SK-N-MC (cell line): ENCODE results near the gene SLC25A1.

ENCODE experiments used
- DNase-seq: peaks from one replicate; pipeline ENCODE4 v3.0.0-alpha.2; 2011; ENCODE audit warnings: low read depth, low spot score
- H3K27ac ChIP-seq: fragments of 200-600 bp; sonication (generic); 2 replicates; pipeline ENCODE4 v1.5.1; 2016; ENCODE audit warnings: mixed run types
- H3K36me3 ChIP-seq: fragments of 200-600 bp; sonication (generic); 2 replicates; pipeline ENCODE4 v1.6.1; 2017; ENCODE audit warnings: antibody characterized with exemption, low read length, mixed read lengths; ENCODE audit not compliant: insufficient read depth
- H3K4me3 ChIP-seq: fragments of 200-600 bp; sonication (generic); 2 replicates; pipeline ENCODE4 v1.5.1; 2016
- H3K9ac ChIP-seq: fragments of 200-600 bp; sonication (generic); 2 replicates; pipeline ENCODE4 v1.8.0; 2017; ENCODE audit warnings: mixed run types, mixed read lengths; ENCODE audit not compliant: insufficient read length
- H3K9me3 ChIP-seq: fragments of 200-600 bp; sonication (generic); 2 replicates; pipeline ENCODE4 v1.6.1; 2017; ENCODE audit warnings: low read depth, mild to moderate bottlenecking, antibody characterized with exemption, low read length, moderate library complexity, mixed read lengths
- EZH2 ChIP-seq: fragments of 200-600 bp; sonication (generic); IDR thresholded peaks from one replicate; pipeline ENCODE4 v1.6.1; 2017; ENCODE audit warnings: antibody characterized with exemption
- FOXP2 ChIP-seq: optimal IDR thresholded peaks from 2 replicates; pipeline ENCODE3; 2011; ENCODE audit warnings: mild to moderate bottlenecking, moderate library complexity; ENCODE audit not compliant: insufficient read depth; ENCODE audit errors: extremely low read length, control extremely low read depth
- POLR2AphosphoS5 ChIP-seq: IDR thresholded peaks from 2 replicates; pipeline ENCODE4 v1.6.1; 2012; ENCODE audit warnings: mild to moderate bottlenecking, low read depth, low read length, borderline replicate concordance

Gene SLC25A1

DNA sequence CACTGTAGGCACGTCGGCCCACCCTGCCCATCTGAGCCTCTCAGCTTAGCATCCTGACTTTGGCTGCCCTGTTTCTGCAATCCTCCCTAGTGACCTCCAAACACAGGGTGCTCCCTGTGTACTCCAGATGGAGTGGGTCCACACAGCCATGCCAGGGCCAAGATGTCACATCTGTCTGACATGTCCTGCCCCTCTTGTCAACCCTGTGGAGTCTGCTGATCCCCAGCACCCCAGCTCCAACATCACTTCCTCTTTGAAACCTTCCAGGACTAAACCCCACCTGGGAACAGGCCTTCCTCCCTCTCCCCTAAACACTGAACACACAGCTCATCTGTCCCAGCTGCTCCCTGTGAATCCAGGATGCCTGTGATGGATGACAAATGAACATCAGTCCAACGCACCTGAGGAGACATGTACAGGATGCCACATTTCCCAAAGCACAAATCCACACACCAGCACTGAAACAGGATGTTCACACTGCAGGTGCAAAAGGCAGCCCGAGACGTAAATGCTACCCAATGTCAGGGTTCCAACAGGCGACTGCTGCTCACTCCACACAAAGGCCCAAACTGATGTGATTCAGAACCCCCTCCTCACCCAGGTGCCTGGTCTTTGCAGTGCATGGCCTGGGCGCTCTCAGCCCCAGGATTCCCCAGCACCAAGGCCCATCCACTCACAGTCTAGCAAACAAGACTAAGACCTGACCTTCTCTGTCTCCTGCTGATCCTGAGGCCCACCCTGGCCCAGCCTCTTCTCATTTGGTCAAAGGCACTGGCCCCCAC is 49.4 kb downstream of the SLC25A1 start:
- TF ChIP-seq EZH2 (no peak), FOXP2 (no peak), POLR2AphosphoS5 (no peak)
- no peak for DNase-seq
- no peak overlapping the region for H3K9ac ChIP-seq
- H3K9me3 ChIP-seq = no peaks in the 10 kb centered on the region
- H3K36me3 ChIP-seq = peaks cover 4% of the 10 kb centered on the region; the same call in 1 of the 2 replicates
- H3K4me3 ChIP-seq = no peak overlapping the region
- no peak overlapping the region for H3K27ac ChIP-seq

DNA sequence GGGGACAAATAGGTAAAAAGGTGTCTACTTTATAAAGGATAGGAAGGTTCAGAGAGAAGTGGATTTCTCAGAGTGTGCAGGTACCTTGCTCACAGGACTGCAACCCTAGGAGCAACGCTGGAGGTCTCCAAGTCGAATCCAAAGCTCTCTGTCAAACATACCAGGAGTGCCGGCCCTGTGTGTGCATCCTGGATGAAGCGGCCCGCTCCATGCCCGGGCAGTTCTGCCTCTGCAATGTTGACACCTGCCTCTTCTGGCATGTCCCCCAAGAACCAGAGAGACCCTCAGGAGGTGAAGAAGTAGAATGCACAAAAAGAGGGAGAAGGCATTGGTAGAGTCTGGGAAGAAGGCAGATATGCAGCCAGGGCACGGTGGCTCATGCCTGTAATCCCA is 50.5 kb downstream of the SLC25A1 start:
- TF ChIP-seq FOXP2 (no peak), POLR2AphosphoS5 (no peak), EZH2 (no peak)
- Histone ChIP-seq H3K36me3 (no peaks in the 10 kb centered on the region; the same call in 1 of the 2 replicates), H3K9me3 (no peaks in the 10 kb centered on the region), H3K9ac (no peak overlapping the region), H3K27ac (no peak overlapping the region), H3K4me3 (no peak overlapping the region)
- DNase-seq = no peak

DNA sequence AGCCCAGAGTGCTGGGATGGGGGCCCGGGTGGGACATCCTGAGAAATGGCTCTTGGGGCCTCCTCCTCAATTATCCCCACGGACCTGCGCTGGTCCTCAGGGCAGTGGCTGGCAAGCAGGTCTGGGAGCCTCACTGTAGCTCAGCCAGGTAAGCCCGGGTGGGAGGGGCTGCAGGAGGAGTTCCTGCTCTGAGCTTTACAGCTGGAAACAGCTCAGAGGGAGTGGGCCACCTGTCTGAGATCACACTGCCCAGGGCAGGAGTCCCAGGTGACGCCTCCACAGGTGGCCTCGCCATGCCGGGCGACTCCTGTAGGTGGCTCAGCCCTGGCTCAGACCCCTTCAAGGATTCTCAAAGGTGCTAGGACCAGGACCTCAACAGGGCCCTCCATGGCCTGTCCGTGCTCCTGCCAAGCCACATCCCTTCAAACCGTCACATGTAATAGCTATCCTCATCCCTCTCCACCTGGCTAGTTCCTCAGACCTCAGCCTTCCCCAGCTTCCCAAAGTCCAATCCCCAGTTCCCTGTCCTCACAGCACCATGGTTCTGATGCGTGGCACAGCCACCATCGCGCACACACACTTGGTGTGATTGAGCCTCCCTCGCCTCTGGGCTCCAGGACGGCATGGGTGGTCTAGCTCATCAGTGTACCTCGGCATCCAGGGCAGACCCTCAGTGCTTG is 51.1 kb downstream of the SLC25A1 start:
- no peaks in the 10 kb centered on the region for H3K36me3 ChIP-seq
- H3K4me3 ChIP-seq = no peak overlapping the region
- no peak overlapping the region for H3K9ac ChIP-seq
- DNase-seq = no peak
- no peak for TF ChIP-seq FOXP2
- no peak overlapping the region for H3K27ac ChIP-seq
- H3K9me3 ChIP-seq = no peaks in the 10 kb centered on the region

DNA sequence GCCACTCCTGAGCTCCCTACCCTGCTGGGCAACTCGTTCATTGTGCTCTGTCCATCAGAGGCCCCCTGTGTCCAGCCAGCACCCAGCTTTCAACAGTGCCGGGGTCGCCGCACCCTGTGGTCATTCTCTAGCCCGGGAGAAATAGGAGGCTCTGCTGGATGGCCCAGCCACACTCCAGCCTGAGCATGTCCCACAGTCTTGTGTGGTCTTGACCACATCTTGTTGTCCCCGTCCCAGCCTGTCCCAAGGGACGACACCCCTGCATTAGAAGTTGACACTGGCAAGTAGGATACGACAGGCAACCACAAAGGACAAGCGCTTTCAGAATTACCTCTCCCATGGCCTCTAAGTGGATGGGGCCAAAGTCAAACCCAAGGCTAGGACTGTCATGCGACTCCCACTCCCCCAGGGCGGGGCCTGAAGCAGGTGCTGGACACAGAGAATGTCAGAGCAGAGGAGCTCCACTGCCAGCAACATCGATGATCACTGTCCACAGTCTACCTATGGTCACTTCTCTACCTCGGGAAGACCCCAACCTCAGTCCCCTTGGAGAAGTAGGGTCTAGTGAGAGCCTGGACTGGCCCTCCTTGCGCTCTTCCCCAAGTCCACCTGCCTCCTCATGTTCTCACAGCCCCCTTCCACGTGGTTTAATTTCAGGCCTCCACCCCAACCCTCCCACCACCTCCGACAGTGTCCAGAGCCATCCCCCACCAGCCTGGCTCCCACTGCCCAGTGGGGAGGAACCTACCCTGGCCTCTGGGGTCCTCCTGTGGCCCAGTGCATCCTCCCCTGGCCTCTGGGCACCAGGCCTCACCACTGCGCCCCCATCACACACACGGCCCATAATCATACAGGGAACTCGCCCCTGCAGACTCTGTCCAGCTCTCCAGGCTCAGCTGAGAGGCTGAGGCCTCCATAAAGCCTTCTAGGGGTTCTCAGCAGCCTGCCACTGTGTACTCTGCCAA is 51.9 kb downstream of the SLC25A1 start:
- Histone ChIP-seq H3K9me3 (no peaks in the 10 kb centered on the region), H3K27ac (no peak overlapping the region), H3K9ac (no peak overlapping the region), H3K36me3 (no peaks in the 10 kb centered on the region), H3K4me3 (no peak overlapping the region)
- TF ChIP-seq FOXP2 (no peak), POLR2AphosphoS5 (no peak), EZH2 (no peak)
- no peak for DNase-seq
